Embryonic facial prominence (tissue), 1 donor: ENCODE measurements around the gene HCFC1R1.

ENCODE experiments used
- DNase-seq: peaks from one replicate; pipeline ENCODE4 v3.0.0-alpha.2; 2016; ENCODE audit errors: extremely low spot score

The HCFC1R1 gene

GRCh38 chr16:3001316-3001715, 22.4 kb downstream of the HCFC1R1 start:
- no peak for DNase-seq

GRCh38 chr16:3000540-3000939, 23.2 kb downstream of the HCFC1R1 start:
- DNase-seq = no peak

DNA sequence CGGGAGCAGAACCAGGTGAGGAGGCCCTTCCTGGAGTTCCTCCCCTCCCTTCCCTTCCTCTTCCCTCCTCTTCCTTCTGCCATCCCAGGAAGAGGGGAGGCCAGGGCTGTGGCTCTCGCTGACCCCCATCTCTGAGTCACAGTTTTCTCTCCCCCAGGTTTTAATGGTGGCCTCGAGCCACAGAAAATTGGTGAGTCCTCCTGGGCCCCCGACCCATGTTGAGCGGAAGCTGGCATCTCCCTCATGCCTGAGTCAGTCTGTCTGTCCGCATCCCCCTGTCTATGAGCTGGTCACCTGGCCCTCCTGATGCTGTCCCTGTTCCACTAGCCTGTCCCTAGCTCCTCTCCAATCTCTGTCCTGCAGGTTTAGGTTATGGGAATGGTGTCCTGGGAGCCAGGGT, 23.8 kb downstream of the HCFC1R1 start:
- no peak for DNase-seq

DNA sequence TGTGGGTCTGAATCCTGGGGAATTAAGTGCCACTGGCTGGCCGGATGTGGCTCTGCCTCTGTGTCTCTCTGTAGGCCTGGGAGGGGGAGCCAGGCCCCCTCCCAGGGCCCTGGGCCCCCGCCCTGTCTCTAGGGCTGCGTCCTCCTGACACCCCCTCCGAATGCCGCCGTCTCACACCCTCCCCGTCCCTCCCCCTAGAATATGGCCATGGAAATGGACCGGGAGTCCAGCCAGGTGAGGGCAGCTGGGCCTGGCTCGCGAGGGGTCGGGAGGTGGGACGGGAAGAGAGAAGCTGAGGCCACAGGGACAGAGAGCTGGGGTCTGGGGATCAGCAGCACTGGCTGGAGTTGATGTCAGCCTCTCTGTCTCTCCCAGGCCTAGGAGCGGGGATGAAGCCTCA, 27.4 kb downstream of the HCFC1R1 start:
- DNase-seq = no peak

- DNase-seq = no peak
Observed at GRCh38 chr16:2992383-2993081, 31.2 kb downstream of the HCFC1R1 start.

DNA sequence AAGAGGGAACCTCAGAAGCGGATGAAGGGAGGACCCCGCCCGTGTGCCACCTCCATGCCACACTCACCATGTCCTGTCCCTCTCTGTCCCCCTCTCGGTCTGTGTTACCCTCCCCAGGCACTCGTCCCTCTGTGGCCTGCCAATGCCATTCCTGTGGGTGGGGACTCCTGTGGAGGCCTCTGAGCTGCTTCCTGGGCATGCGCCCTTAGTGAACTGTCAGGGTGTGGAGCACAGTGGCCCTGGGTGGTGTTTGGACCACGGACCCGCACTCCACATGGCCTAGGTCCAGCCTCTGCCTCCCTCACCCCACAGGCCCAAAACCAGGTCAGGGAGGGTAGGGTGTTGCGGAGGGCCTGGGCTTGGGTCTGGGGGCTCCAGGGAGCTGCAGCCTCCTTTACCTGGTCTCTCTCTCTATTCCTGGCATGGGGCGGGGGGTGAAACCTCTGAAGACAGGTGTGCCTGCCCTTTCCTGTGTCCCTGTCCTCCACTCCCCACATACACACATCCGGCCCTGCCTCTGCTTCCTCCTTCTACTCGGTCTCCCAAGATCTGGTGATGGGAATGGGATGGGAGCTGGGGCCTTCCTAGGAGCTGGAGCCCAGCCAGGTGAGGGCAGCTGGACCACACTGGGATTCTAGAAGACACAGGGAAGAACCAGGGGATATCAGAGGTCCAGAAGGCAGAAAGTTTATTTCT, 32.0 kb downstream of the HCFC1R1 start:
- no peak for DNase-seq

DNA sequence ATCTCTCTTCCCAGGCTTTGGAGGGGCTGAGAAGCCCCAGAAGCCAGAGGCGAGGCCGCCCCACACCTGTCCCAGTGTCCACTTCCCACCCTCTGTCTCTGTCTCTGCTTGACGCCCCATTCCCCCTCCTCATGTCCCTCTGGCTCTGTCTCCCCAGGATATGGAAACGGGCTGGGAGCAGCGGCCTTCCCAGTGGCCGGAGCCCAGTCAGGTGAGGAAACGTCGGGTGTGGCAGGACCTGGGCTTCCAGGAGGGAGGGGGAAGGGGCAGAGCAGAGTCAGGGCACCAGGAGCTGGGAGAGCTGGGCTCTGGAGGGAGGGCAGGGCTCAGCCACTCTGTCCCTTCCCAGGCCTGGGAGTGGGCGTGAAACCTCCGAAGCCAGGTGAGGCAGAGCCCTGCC, 32.9 kb downstream of the HCFC1R1 start:
- no peak for DNase-seq

DNA sequence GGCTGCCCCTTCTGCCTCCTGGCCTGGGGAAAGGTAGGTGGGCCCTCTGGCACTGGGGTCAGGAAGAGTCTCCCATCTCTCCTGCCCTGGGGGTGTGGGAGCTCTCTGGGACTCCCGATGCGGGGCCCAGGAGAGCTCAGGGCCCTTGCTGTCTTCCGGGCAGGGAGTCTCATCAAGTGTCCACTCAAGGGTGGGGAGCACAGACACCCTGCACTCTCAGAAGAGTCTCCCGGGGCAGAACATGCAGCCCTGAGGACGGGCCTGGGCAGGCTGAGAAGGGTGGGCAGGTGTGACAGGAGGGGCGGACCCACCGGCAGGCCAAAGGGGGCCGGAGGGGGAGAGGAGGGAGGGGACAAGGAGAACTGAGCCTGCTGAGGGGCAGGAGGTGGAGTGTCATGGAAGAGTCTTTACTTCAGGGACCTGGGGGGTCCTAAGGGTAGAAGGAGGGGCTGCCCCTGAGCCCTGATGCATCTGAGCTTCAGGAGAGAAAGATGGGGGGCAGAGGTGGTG, 35.1 kb downstream of the HCFC1R1 start:
- no peak for DNase-seq

DNA sequence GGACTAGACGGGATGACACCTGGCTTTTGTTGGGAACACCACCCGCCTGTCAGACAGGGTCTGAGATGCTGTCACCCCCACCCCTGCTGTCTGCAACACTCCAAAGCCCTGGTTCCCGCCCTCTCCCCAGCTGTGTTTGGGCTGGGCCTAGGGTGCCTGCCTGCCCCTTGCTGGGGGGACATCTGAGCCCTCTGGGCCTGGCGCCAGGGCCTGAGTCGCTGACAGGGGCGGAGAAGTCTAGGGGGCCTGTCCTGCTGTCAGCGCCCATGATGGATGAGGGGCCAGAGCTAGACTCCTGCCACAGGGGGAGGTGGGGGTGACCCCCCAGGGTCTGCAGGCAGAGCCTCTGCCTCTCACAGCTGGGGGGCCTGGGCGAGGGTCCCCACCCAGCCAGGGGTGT, 35.9 kb downstream of the HCFC1R1 start:
- no peak for DNase-seq

- DNase-seq = no peak
Observed at GRCh38 chr16:2987286-2987685, 36.5 kb downstream of the HCFC1R1 start.

GRCh38 chr16:2986623-2987188, 37.0 kb downstream of the HCFC1R1 start:
- no peak for DNase-seq

DNA sequence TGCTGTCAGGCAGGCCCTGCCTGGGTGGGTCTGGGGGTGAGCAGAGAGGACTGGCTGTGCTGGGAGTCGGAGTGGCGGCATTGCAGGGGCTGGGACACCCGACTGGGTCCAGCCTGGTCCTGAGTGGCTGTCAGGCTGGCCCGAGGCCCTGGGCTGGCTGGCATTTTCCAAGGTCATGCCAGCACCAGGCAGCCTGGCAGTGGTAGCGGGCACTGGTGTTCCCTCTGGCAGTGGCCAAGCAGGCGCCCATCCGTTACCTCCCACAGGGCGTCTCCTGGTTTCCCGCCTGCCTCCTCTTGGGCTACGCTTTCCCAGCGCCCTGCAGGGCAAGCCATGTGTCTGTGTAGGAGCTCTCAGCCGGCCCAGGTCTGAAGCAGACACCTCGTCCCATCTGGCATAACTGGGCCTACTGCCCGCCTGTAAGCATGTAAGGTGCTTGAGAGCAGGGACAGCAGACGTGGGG, 37.8 kb downstream of the HCFC1R1 start:
- no peak for DNase-seq

DNA sequence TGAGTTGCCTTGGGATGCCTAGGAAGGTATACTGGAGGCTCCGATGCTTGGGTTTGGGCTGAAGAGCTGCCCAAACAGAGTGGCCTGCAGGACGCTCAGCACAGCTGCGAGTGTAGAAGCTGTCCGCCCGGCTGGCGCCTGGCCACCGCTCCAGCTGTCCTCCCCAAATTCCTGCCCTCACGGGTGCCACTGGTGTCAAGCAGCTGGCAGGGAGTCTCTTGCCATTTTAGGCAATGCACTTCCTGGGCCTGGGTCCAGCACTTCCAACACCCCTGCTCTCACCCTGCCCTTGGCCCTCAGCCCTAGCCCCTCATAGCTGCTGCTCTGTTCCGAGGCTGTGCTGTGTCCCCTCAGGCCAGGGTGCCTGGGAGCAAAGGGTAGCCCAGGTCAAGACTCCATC, 38.3 kb downstream of the HCFC1R1 start:
- no peak for DNase-seq

DNA sequence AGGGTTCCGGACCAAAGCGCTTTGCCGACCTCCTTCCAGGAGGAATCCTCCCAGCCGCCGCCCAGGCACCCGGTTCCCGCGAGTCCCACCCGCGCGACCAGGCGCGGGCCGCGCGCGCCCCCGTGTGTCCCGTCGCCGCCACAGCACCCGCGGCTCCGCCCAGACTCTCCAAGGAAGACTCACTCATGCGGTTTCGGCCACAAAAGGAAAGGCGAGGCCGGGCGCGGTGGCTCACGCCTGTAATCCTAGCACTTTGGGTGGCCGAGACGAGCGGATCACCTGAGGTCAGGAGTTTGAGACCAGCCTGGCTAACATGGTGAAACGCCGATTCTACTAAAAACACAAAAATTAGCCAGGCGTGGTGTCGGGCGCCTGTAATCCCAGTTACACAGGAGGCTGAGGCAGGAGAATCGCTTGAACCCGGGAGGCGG, 40.0 kb downstream of the HCFC1R1 start:
- peak; percentile 32 for DNase-seq

DNA sequence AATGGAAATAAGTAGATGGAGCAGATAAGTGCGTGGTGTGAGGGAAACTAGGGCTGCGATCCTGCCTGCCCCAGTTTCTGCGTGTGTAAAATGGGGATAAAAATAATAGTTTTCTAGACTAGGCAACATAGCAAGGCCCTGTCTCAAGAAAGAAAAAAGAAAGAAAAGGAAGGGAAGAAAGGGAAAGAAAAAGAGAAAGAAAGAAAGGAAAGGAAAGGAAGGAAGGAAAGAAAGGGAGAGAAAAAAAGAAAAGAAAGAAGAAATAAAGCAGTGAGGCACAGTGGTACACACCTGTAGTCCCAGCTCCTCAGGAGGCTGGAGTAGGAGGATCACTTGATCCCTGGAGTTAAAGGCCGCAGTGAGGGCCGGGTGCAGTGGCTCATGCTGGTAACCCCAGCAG, 41.3 kb downstream of the HCFC1R1 start:
- no peak for DNase-seq

- DNase-seq = no peak
Observed at GRCh38 chr16:2981899-2982250, 41.9 kb downstream of the HCFC1R1 start.

- no peak for DNase-seq
Observed at GRCh38 chr16:2981177-2981898, 42.4 kb downstream of the HCFC1R1 start.

DNA sequence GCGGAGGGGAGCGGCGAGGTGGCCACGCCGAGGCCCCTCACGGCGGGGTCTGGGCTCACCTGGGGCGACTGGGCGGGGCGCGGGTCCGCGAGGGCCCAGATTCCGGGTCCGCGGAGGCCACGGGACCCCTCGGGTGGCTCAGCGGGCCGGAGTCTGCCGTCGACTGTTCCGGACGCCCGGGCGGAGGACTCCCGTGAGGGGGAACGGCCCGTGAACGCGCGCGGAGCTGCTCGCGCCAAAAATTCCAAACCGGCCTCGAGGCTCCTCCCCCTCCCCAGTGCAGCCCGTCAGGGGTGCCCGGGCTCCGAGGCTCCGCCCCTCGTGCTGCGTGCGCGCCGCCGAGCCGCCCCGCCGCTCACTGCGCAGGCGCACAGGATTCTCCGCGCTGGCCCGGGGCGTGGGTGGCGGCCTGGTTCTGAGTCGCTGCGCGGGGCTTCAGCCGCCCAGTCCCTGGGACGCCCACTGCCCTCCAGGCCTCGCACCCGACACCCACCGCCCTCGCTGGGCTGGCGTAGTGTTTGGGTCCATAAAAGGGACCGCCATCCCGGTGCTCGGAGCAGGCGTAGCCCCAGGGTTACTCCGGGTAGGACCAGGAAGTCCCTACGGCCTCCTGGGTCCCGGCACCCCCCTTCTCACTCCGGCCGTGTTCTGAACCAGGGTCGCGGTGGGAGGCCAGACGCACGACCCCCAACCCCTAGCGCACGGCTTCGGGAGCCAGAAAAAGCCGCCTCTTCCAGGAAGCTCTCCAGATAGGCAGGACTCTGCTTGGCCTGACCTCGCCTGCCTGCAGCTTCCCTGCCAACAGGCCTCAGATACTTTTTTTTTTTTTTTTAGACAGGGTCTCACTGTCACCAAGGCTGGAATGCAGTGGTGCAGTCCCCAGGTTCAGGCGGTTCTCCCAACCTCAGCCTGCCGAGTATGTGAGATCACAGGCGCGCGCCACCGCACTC, 43.2 kb downstream of the HCFC1R1 start, which contains the start of gene PKMYT1:
Gene PKMYT1 (minus strand): TSS at position 220 of the 950 bp plus-strand sequence. CDS start 789 bp downstream, outside the sequence.
- DNase-seq = peak; percentile 77

DNA sequence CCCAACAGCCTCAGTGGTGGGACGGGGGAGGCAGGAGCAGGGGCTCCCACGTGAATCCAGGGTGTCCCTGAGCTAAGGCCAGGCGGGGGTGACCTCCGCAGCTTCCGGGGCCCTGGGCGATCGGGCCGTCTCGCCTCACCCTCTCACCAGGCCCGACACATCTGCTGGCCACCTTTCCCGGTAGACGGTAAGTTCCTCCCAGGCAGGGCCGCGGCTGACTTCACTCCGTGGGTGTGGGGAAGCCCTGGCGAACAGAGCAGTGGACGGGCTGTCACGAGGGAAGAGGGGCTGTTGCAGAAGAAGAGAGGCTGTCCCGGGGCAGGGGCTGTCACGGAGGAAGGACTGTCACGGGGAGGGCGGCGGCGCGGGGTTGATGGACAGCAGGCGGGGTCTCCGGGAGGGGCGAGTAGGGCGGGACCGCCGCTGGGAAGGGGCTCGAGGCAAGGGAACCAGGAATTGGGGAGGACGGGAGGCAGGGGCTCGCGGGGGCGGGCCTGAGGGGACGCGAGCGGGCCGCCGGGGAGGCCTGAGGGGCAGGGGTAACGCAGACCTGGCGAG, 44.0 kb downstream of the HCFC1R1 start:
- DNase-seq = no peak

GRCh38 chr16:2977440-2977839, 46.3 kb downstream of the HCFC1R1 start:
- DNase-seq = no peak

DNA sequence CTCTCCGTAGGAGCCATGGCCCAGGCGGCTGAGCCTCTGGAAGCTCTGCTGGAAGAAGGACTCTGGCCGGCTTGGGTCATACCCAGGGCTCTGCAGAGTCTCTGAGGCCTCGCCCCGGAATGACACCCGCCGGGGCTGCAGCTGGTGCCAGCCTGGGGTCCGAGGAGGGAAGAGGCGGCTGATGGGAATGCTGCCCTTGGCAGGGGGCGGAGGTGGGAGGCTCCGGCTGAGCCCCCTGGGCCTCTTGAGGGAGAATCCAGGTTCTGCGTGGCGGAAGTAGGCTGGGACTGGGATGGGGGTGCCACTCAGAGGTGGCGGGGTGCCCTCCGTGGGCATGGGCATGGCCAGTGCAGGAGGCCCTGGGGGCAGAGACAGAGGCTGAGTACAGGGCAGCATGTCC, 47.1 kb downstream of the HCFC1R1 start:
- DNase-seq = no peak
